NCI-H1105 treated with DMSO at 0.1 percent for 48 hours (cell line): Measurements from ENCODE around the gene FAM209B.
A peak's percentile ranks its signal among the peaks of the same experiment; 100 is the strongest.
"Not testable (repeated sequence)": the region's sequence is repeated elsewhere in the genome, so short reads cannot be mapped to it uniquely, and the experiment has no call there.

Experiments used
- DNase-seq: peaks from one replicate; lab custom pipeline; 2025; lab: John Stamatoyannopoulos, UW

The FAM209B gene

DNA sequence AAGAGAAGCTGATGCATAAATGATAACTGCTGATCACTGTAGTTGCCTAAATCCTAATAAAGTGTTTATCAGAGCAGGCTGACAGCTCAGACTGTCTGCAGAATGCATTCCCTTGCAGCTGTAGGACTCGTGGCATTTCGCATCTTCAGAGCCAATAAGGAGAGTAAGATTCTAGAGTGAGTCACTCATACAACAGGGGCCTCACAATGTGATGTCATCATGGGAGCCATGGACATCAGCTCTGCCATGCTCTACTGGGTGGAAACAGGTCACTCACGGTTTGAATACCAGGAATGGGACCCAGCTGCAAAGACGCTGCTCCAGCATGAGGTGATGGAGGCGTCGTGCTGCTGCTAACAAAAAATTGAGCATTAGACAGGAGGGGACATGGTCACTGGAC, 7.4 kb downstream of the FAM209B start:
- DNase-seq: no peak

GRCh38 chr20:56542489-56543030, 9.5 kb downstream of the FAM209B start:
- DNase-seq: no peak

DNA sequence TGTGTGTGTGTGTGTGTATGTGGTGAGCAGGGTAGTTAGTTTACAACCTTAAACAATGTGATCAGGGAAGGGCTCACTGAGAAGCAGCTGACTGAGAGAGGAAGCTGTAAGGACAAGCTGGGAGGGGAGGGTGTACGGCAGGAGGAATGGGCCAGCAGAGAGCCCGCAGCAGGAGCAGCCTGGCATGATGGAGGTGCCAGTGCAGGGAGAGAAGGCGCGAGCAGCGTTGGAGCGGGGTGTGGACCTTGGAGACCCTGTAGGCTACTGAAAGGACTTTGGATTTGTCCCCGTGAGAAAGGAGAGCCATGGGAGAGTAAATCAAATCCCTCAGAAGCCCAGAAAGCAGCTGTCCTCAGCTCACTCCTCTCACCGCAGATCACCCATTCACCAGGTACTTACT, 18.5 kb downstream of the FAM209B start:
- DNase-seq: no peak

- DNase-seq: no peak
These were observed 20.0 kb downstream of the FAM209B start for GRCh38 chr20:56552911-56553629.

- peak; percentile 45 for DNase-seq
These were observed 21.8 kb downstream of the FAM209B start for GRCh38 chr20:56554869-56555268.

- no peak for DNase-seq
These were observed 25.9 kb downstream of the FAM209B start for GRCh38 chr20:56558968-56559367.

- not testable (repeated sequence) for DNase-seq
These were observed 31.5 kb downstream of the FAM209B start for GRCh38 chr20:56564526-56564925.

GRCh38 chr20:56565511-56565910, 32.5 kb downstream of the FAM209B start:
- no peak for DNase-seq

DNA sequence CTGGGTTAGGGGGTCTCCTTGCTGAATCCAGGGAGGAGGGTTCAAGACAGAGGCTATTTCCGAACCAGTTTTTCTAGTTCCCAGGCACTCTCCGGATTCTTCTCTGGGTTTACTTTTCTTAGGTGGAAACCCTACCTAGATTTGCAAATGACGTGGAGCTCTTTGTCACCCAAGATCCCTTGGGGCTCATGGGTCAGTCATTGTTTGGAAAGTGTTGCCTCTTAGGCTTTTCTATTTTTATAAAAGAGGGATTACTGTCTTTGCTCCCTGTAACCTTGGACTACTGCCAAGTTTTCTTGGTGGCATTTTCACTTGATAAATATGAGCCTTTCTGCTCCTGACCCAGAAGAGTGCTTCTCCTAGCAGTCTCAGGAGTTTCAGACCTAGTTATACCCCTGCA, 33.6 kb downstream of the FAM209B start:
- DNase-seq: peak; percentile 3

- no peak for DNase-seq
These were observed 37.8 kb downstream of the FAM209B start for GRCh38 chr20:56570832-56571231.

DNA sequence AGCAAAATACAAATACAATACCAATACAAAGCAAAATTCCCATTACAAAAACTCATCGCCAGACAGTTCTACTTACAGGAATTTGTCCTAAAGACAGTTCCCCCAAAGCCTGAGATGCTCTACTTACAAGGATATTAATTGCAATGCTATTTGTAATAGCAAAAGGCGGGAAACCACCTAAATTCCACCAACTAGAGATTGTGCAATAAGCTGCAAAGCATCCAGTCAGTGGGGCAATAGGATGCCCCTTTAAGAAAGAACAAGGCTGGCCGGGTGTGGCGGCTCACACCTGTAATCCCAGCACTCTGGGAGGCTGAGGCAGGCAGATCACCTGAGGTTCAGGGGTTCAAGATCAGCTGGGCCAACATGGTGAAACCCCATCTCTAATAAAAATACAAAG, 39.1 kb downstream of the FAM209B start:
- no peak for DNase-seq

- no peak for DNase-seq
These were observed 40.9 kb downstream of the FAM209B start for GRCh38 chr20:56573986-56574385.

DNA sequence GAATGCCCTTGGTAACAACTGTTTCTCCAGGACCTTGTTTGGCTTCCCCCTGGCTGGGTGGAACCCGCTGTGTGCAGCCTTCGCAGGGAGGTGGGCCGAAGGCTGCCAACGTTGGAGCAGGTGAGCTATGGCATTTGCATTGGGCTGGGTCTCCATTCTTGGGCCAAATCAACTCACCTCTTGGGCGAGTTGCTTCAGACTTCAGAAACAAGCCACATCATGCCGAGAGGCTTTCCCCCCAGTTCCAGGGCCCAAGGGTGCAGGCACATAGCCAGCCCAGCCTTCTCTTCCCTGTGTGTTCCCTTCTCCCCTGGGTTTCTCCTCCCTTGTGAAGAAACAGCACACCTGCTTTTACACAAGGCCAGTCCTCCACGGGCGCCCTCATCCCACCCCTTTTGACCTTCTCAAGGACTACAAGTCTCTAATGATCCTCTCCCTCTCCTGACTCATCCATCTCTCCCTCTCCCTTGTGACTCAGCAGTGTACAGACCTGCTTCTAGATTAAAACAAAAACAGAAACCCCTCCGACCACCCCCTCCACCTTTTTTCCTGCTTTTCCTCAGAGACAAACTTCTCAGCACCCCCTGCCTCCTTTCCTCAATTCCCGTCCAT, 41.6 kb downstream of the FAM209B start:
- no peak for DNase-seq

- no peak for DNase-seq
These were observed 42.1 kb downstream of the FAM209B start for GRCh38 chr20:56575157-56575556.

GRCh38 chr20:56575961-56576360, 42.9 kb downstream of the FAM209B start:
- no peak for DNase-seq

- no peak for DNase-seq
These were observed 46.3 kb downstream of the FAM209B start for GRCh38 chr20:56579301-56579710.

DNA sequence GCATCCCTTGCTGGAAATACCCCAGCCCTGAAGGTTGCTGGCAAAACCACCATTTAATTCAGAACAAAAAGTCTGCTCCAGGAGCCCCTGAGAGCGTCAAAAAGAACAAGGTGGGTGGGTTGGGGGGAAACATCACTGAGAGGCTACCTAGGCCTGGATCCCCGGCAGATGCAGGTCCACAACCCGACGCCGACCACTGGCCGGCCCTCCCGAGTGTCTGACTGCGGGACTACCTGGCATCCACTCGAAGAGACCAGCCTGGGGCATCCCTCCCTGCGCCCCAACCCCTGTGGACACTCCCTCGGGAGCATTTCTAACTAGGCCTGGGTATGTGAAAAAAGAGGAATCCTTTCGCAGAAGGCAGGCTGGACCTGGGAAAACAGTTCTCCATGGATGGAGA, 47.2 kb downstream of the FAM209B start:
- DNase-seq: no peak

DNA sequence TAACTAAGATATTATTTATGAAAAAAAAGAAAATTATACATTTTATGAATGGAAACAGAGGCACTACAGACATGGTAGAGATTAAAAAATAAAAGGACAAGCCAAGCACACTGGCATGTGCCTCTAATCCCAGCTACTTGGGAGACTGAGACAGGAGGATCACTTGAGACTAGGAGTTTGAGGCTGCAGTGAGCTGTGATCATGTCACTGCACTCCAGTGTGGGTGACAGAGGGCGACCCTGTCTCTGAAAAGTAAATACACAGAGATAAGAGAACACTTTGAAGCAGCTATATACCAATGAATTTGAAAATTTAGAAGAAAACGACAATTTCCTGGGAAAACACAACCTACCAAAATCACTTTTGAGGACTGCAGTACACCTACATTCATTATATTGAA, 48.7 kb downstream of the FAM209B start:
- DNase-seq: no peak

- no peak for DNase-seq
These were observed 49.5 kb downstream of the FAM209B start for GRCh38 chr20:56582542-56582941.

- DNase-seq: no peak
These were observed 51.9 kb downstream of the FAM209B start for GRCh38 chr20:56584916-56585315.
